Natural killer cell (primary cell): ENCODE results near the gene RNF175. TPM values are rescaled to one million over a fixed set of nuclear protein-coding genes. Genes with fewer than 3 reads are reported as not detected.

ENCODE experiments used
- ATAC-seq, 3 donors: fragments of 150-1000 bp in 2 of 3; fragments of 200-7000 bp in 1 of 3; cut with Tn5 transposase; 1 replicate in 1 of 3; 2 replicates in 2 of 3; pipeline ENCODE4 v1.10.0; 2021; ENCODE audit warnings: mild to moderate bottlenecking in 2 of 3, moderate library complexity in 2 of 3
- DNase-seq, 2 donors: peaks; one replicate each; pipeline versions ENCODE4 v3.0.0 to v3.0.0-alpha.2; 2013 to 2021; ENCODE audit warnings: mixed read lengths in 1 of 2
- H3K27ac ChIP-seq: one replicate; pipeline ENCODE4 v1.5.1; 2013; ENCODE audit warnings: mild to moderate bottlenecking, low read length
- H3K27me3 ChIP-seq: one replicate; pipeline ENCODE4 v1.6.1; 2013; ENCODE audit warnings: low read length; ENCODE audit not compliant: control insufficient read depth, insufficient read depth
- H3K36me3 ChIP-seq: one replicate; pipeline ENCODE4 v1.6.1; 2013; ENCODE audit warnings: low read length; ENCODE audit not compliant: control insufficient read depth, insufficient read depth
- H3K4me1 ChIP-seq: one replicate; pipeline ENCODE4 v1.6.1; 2013; ENCODE audit warnings: low read length; ENCODE audit not compliant: control insufficient read depth, insufficient read depth
- H3K4me3 ChIP-seq: one replicate; pipeline ENCODE4 v1.5.1; 2013; ENCODE audit warnings: low read length
- H3K9me3 ChIP-seq: one replicate; pipeline ENCODE4 v1.6.1; 2013; ENCODE audit warnings: low read length; ENCODE audit not compliant: control insufficient read depth, insufficient read depth
- H3K27ac Mint-ChIP-seq, 2 donors: one replicate each; pipeline ENCODE4 v1.8.0; 2022; ENCODE audit warnings: mild to moderate bottlenecking in 2 of 2, mixed read lengths in 2 of 2, moderate library complexity in 1 of 2
- H3K27me3 Mint-ChIP-seq, 2 donors: one replicate each; pipeline ENCODE4 v1.8.0; 2022; ENCODE audit warnings: low read depth in 2 of 2, mixed read lengths in 2 of 2
- H3K36me3 Mint-ChIP-seq: one replicate; pipeline ENCODE4 v1.8.0; 2022; ENCODE audit warnings: mixed read lengths
- H3K4me1 Mint-ChIP-seq, 2 donors: one replicate each; pipeline ENCODE4 v1.8.0; 2022; ENCODE audit warnings: mixed read lengths in 2 of 2
- H3K4me3 Mint-ChIP-seq: one replicate; pipeline ENCODE4 v1.8.0; 2022; ENCODE audit warnings: mild to moderate bottlenecking, moderate library complexity, mixed read lengths
- H3K9me3 Mint-ChIP-seq, 2 donors: one replicate each; pipeline ENCODE4 v1.8.0; 2022; ENCODE audit warnings: mixed read lengths in 2 of 2
- CTCF ChIP-seq: fragments of 200-600 bp; IDR thresholded peaks from one replicate; pipeline ENCODE4 v1.8.0; 2022; ENCODE audit warnings: antibody characterized with exemption
- WGBS: methylation state at CpG from one replicate; pipeline ENCODE4 v1.1.7; 2013; ENCODE audit warnings: missing lambda C conversion rate; ENCODE audit not compliant: insufficient coverage; 5-methylcytosine and 5-hydroxymethylcytosine counted together
- intact Hi-C: fragments of 100-400 bp; cut with micrococcal nuclease; formaldehyde crosslinking; loops from one replicate; pipeline ENCODE4 v1.14.2; 2022
- total RNA-seq, 4 donors: library from RNA; stranded (reverse); fragments of 120-200 nt in 1 of 4; gene quantifications; one replicate each; pipeline versions ENCODE4 v1.2.3 to v1.2.4, GENCODE V29; 2013 to 2022

The RNF175 gene
- total RNA-seq, 3 donors from 2014 or later (not counting 1 experiment from before 2014, with no cell fraction given), result 0.07 TPM; not detected in 2

GRCh38 chr4:153777421-153777820, 17.6 kb upstream of the RNF175 start:
- Histone ChIP-seq H3K36me3 (no peaks in the 10 kb centered on the region), H3K4me3 (no peak overlapping the region), H3K27ac (no peak overlapping the region), H3K9me3 (no peaks in the 10 kb centered on the region), H3K27me3 (peaks cover 18% of the 10 kb centered on the region), H3K4me1 (no peaks in the 10 kb centered on the region)
- Mint-ChIP-seq H3K4me3 (no peak overlapping the region), H3K27ac (no peak overlapping the region), H3K4me1 (no peaks in the 10 kb centered on the region), H3K9me3 (no peaks in the 10 kb centered on the region), H3K36me3 (no peaks in the 10 kb centered on the region), H3K27me3 (peaks cover 41 to 68% of the 10 kb centered on the region in 2 donors)
- ATAC-seq, result no peak
- intact Hi-C loops, result no loop called here
- no peak for DNase-seq
- TF ChIP-seq CTCF, result no peak

GRCh38 chr4:153776601-153777000, 16.8 kb upstream of the RNF175 start:
- ATAC-seq, result no peak
- peaks cover 39 to 68% of the 10 kb centered on the region in 2 donors for H3K27me3 Mint-ChIP-seq
- H3K27ac ChIP-seq, result no peak overlapping the region
- H3K4me1 ChIP-seq, result no peaks in the 10 kb centered on the region
- no peak for TF ChIP-seq CTCF
- no peak overlapping the region for H3K4me3 Mint-ChIP-seq
- peaks cover 20% of the 10 kb centered on the region for H3K27me3 ChIP-seq
- no peak for DNase-seq
- no peaks in the 10 kb centered on the region for H3K9me3 Mint-ChIP-seq
- no peaks in the 10 kb centered on the region for H3K4me1 Mint-ChIP-seq
- H3K36me3 ChIP-seq, result no peaks in the 10 kb centered on the region
- intact Hi-C loops, result no loop called here
- no peak overlapping the region for H3K27ac Mint-ChIP-seq
- H3K4me3 ChIP-seq, result no peak overlapping the region
- H3K9me3 ChIP-seq, result no peaks in the 10 kb centered on the region
- 89% methylated on average over 3 of the region's 3 CpGs for WGBS
- H3K36me3 Mint-ChIP-seq, result no peaks in the 10 kb centered on the region

- no peaks in the 10 kb centered on the region for H3K9me3 ChIP-seq
- DNase-seq (no peak), ATAC-seq (no peak)
- H3K27ac Mint-ChIP-seq, result no peak overlapping the region
- no peak overlapping the region for H3K27ac ChIP-seq
- no peaks in the 10 kb centered on the region for H3K9me3 Mint-ChIP-seq
- H3K4me1 Mint-ChIP-seq, result no peaks in the 10 kb centered on the region
- H3K36me3 Mint-ChIP-seq, result no peaks in the 10 kb centered on the region
- H3K4me1 ChIP-seq, result no peaks in the 10 kb centered on the region
- TF ChIP-seq CTCF, result no peak
- peaks cover 39 to 62% of the 10 kb centered on the region in 2 donors for H3K27me3 Mint-ChIP-seq
- intact Hi-C loops, result no loop called here
- 92% methylated on average over 2 of the region's 2 CpGs for WGBS
- H3K4me3 ChIP-seq, result no peak overlapping the region
- no peaks in the 10 kb centered on the region for H3K36me3 ChIP-seq
- H3K27me3 ChIP-seq, result peaks cover 17% of the 10 kb centered on the region
- no peak overlapping the region for H3K4me3 Mint-ChIP-seq
These were observed 13.4 kb upstream of the RNF175 start for GRCh38 chr4:153773236-153773690.

GRCh38 chr4:153771046-153771445, 11.2 kb upstream of the RNF175 start:
- H3K27ac ChIP-seq, result no peak overlapping the region
- H3K27ac Mint-ChIP-seq, result no peak overlapping the region
- no peaks in the 10 kb centered on the region for H3K9me3 ChIP-seq
- H3K4me1 Mint-ChIP-seq, result no peaks in the 10 kb centered on the region
- DNase-seq, result no peak
- no peak overlapping the region for H3K4me3 ChIP-seq
- no peaks in the 10 kb centered on the region for H3K36me3 ChIP-seq
- H3K9me3 Mint-ChIP-seq, result no peaks in the 10 kb centered on the region
- H3K27me3 ChIP-seq, result peaks cover 11% of the 10 kb centered on the region
- H3K4me3 Mint-ChIP-seq, result no peak overlapping the region
- no peaks in the 10 kb centered on the region for H3K4me1 ChIP-seq
- TF ChIP-seq CTCF, result no peak
- intact Hi-C loops, result no loop called here
- no peak for ATAC-seq
- peaks cover 24 to 44% of the 10 kb centered on the region in 2 donors for H3K27me3 Mint-ChIP-seq
- no peaks in the 10 kb centered on the region for H3K36me3 Mint-ChIP-seq
